NT2/D1 (cell line): Measurements from ENCODE around the gene PAK6.

Source experiments
- SUZ12 ChIP-seq: IDR thresholded peaks from 2 replicates; pipeline ENCODE4 v1.6.1; 2011; ENCODE audit not compliant: insufficient read length, insufficient read depth; ENCODE audit errors: extremely low read depth
- ZNF274 ChIP-seq: IDR thresholded peaks from 2 replicates; pipeline ENCODE4 v1.6.1; 2011; ENCODE audit warnings: mild to moderate bottlenecking, low read depth, low read length

DNA sequence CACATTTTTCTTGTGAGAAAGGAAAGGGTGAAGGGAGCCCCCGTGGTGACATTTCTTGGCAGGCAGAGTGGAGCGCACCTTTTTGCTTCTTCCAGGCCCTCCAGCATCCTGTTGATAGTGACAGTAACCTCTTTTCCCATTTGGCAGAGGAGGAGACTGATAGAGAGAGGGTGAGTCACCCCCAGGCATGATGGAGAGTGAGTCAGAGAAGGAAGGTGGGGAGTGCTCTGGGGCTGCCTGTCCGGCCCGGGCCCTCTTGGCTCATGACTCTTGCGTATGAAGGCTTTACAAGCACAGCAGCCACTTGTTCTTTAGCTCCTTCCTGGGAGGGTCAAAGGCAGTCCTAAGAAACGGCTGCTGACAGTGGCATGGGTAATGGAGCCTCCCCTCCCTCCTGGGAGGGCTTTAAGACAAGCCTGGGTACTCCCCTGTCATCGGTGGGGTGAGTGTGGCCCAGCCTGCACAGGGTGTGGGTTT, 28.0 kb downstream of the PAK6 start:
- TF ChIP-seq ZNF274 (no peak), SUZ12 (no peak)
